Liver (tissue), 9 donors: Measurements from ENCODE around the gene JAZF1. TPM values are rescaled to one million over a fixed set of nuclear protein-coding genes. Genes with fewer than 3 reads are reported as not detected.

ENCODE experiments used
- DNase-seq: peaks from one replicate; pipeline ENCODE4 v3.0.0-alpha.2; 2017; ENCODE audit warnings: low spot score
- H3K27ac ChIP-seq, 2 donors: one replicate each; pipeline ENCODE4 v1.7.0; 2013; ENCODE audit warnings: inconsistent platforms in 2 of 2, low read length in 2 of 2, control low read depth in 1 of 2, low read depth in 1 of 2, mild to moderate bottlenecking in 1 of 2
- H3K27me3 ChIP-seq, 4 donors: one replicate each; pipeline versions ENCODE4 v1.6.1 to v1.7.0; 2013; ENCODE audit warnings: low read length in 3 of 4, inconsistent platforms in 1 of 4, mild to moderate bottlenecking in 1 of 4, moderate library complexity in 1 of 4; ENCODE audit not compliant: control insufficient read depth in 4 of 4, insufficient read depth in 4 of 4
- H3K36me3 ChIP-seq, 4 donors: one replicate each; pipeline versions ENCODE4 v1.6.1 to v1.7.0; 2013; ENCODE audit warnings: low read length in 3 of 4, mild to moderate bottlenecking in 3 of 4, low read depth in 1 of 4, moderate library complexity in 1 of 4; ENCODE audit not compliant: control insufficient read depth in 4 of 4, insufficient read depth in 3 of 4
- H3K4me1 ChIP-seq, 4 donors: one replicate each; pipeline versions ENCODE4 v1.6.1 to v1.7.0; 2013; ENCODE audit warnings: low read length in 3 of 4, mild to moderate bottlenecking in 3 of 4, moderate library complexity in 1 of 4; ENCODE audit not compliant: control insufficient read depth in 4 of 4, insufficient read depth in 4 of 4
- H3K4me3 ChIP-seq, 3 donors: one replicate each; pipeline versions ENCODE4 v1.6.1 to v1.7.0; 2013; ENCODE audit warnings: low read length in 3 of 3, control low read depth in 1 of 3, low read depth in 1 of 3, mild to moderate bottlenecking in 1 of 3
- H3K9ac ChIP-seq, 2 donors: one replicate each; pipeline ENCODE4 v1.7.0; 2013; ENCODE audit warnings: low read length in 2 of 2, mild to moderate bottlenecking in 2 of 2, moderate library complexity in 2 of 2, control low read depth in 1 of 2, low read depth in 1 of 2
- H3K9me3 ChIP-seq, 4 donors: one replicate each; pipeline versions ENCODE4 v1.6.1 to v1.7.0; 2013; ENCODE audit warnings: low read length in 3 of 4; ENCODE audit not compliant: control insufficient read depth in 4 of 4
- FOXA2 ChIP-seq: IDR thresholded peaks from 2 replicates; pipeline ENCODE4 v1.6.1; 2016; ENCODE audit warnings: antibody characterized with exemption
- GABPA ChIP-seq, 2 donors: IDR thresholded peaks in 1 of 2; conservative IDR thresholded peaks in 1 of 2; 2 replicates each; pipeline ENCODE4 v1.6.1; 2016; ENCODE audit warnings: antibody characterized with exemption in 2 of 2, mild to moderate bottlenecking in 1 of 2, moderate library complexity in 1 of 2
- NR2F2 ChIP-seq: IDR thresholded peaks from 2 replicates; pipeline ENCODE4 v1.6.1; 2016; ENCODE audit warnings: antibody characterized with exemption
- RAD21 ChIP-seq, 2 donors: IDR thresholded peaks; 2 replicates each; pipeline ENCODE4 v1.6.1; 2016; ENCODE audit warnings: antibody characterized with exemption in 2 of 2, mild to moderate bottlenecking in 2 of 2
- REST ChIP-seq: IDR thresholded peaks from 2 replicates; pipeline ENCODE4 v1.6.1; 2016; ENCODE audit warnings: antibody characterized with exemption, mild to moderate bottlenecking
- RXRA ChIP-seq, 2 donors: IDR thresholded peaks; 2 replicates each; pipeline ENCODE4 v1.6.1; 2017 to 2018; ENCODE audit warnings: antibody characterized with exemption in 2 of 2, mild to moderate bottlenecking in 1 of 2
- TAF1 ChIP-seq: conservative IDR thresholded peaks from 2 replicates; pipeline ENCODE4 v1.6.1; 2016; ENCODE audit warnings: antibody characterized with exemption, mild to moderate bottlenecking
- YY1 ChIP-seq: IDR thresholded peaks from 2 replicates; pipeline ENCODE4 v1.6.1; 2016; ENCODE audit warnings: antibody characterized with exemption, mild to moderate bottlenecking
- ZBTB33 ChIP-seq: IDR thresholded peaks from 2 replicates; pipeline ENCODE4 v1.6.1; 2016; ENCODE audit warnings: antibody characterized with exemption
- WGBS: extraction: QIAGEN DNeasy Blood & Tissue Kit; methylation state at CpG from one replicate; pipeline ENCODE4 v1.1.7; 2013; 5-methylcytosine and 5-hydroxymethylcytosine counted together
- polyA plus RNA-seq, 2 donors: library from polyadenylated mRNA; stranded (reverse) in 1 of 2; unstranded in 1 of 2; fragments of 200-250 nt in 1 of 2; fragments of >200 nt in 1 of 2; fragmentation: Nextera tagmentation in 1 of 2; extraction: Ambion mirVana in 1 of 2; gene quantifications; one replicate each; pipeline versions ENCODE4 v1.2.1 to v1.2.3, GENCODE V29; 2013 to 2015
- total RNA-seq, 2 donors: library from RNA; depleted of rRNA; stranded (reverse); fragments of >200 nt; gene quantifications; one replicate each; pipeline ENCODE4 v1.2.3, GENCODE V29; 2014
- donor health status: healthy.
- donor health status: healthy.
- donor health status: healthy.
- donor health status: healthy.
- donor health status: healthy.

Gene JAZF1
- total and polyA plus RNA-seq, 4 donors, result 2.7 to 17.8 (median 4.0) TPM

- no peaks in the 10 kb centered on the region for H3K9me3 ChIP-seq
- no peaks in the 10 kb centered on the region for H3K27me3 ChIP-seq
- TF ChIP-seq ZBTB33 (no peak), YY1 (no peak), RXRA (IDR thresholded peaks at IDR 0.05) (no peak), RAD21 (IDR thresholded peaks at IDR 0.05) (no peak), TAF1 (no peak), REST (no peak), FOXA2 (no peak)
- no peaks in the 10 kb centered on the region for H3K36me3 ChIP-seq
- 95% methylated on average over 3 of the region's 3 CpGs for WGBS
- H3K27ac ChIP-seq, result no peak overlapping the region
- no peak overlapping the region for H3K9ac ChIP-seq
- H3K4me1 ChIP-seq, result no peaks in the 10 kb centered on the region
- no peak for DNase-seq
- no peak overlapping the region for H3K4me3 ChIP-seq
These were observed 24.9 kb upstream of the JAZF1 start for GRCh38 chr7:28205506-28205905.

- 95% methylated on average over 5 of the region's 5 CpGs for WGBS
- H3K27ac ChIP-seq, result no peak overlapping the region
- H3K36me3 ChIP-seq, result no peaks in the 10 kb centered on the region
- no peaks in the 10 kb centered on the region for H3K27me3 ChIP-seq
- TF ChIP-seq TAF1 (no peak), GABPA (IDR thresholded peaks at IDR 0.05 in 1 of 2, conservative IDR thresholded peaks at IDR 0.05 in 1 of 2) (no peak), RXRA (IDR thresholded peaks at IDR 0.05) (no peak)
- H3K9me3 ChIP-seq, result no peaks in the 10 kb centered on the region
- no peak overlapping the region for H3K4me3 ChIP-seq
- no peaks in the 10 kb centered on the region for H3K4me1 ChIP-seq
- H3K9ac ChIP-seq, result no peak overlapping the region
- DNase-seq, result no peak
These were observed 23.1 kb upstream of the JAZF1 start for GRCh38 chr7:28203508-28204240.

GRCh38 chr7:28202222-28202621 lies 21.6 kb upstream of the JAZF1 start:
- Histone ChIP-seq H3K9ac (no peak overlapping the region), H3K4me1 (no peaks in the 10 kb centered on the region), H3K4me3 (no peak overlapping the region), H3K9me3 (no peaks in the 10 kb centered on the region), H3K27me3 (no peaks in the 10 kb centered on the region), H3K36me3 (no peaks in the 10 kb centered on the region), H3K27ac (no peak overlapping the region)
- DNase-seq, result no peak
- WGBS, result 96% methylated on average over 9 of the region's 9 CpGs
- TF ChIP-seq NR2F2, result no peak
- TF ChIP-seq TAF1, result no peak
